Measurements from ENCODE around the gene TLCD1.

Gene TLCD1

GRCh38 chr17:28675980-28676379, 50.1 kb downstream of the TLCD1 start:
- Histone ChIP-seq H3K4me3 (ENCODE audit: low read depth, low read length) (no peak overlapping the region), H3K79me2 (no peaks in the 10 kb centered on the region), H3K27ac (no peak overlapping the region), H3K27me3 (ENCODE audit: control insufficient read depth, insufficient read depth, low read length) (no peaks in the 10 kb centered on the region), H3K4me1 (peaks cover 13% of the 10 kb centered on the region), H2AFZ (no peak overlapping the region), H3K9ac (no peak overlapping the region), H3K4me2 (ENCODE audit: low read length) (no peak overlapping the region), H3K36me3 (ENCODE audit: control insufficient read depth, insufficient read depth, low read length) (no peaks in the 10 kb centered on the region), H3K9me3 (ENCODE audit: control insufficient read depth, low read length) (no peaks in the 10 kb centered on the region)
- TF ChIP-seq CTCF (IDR thresholded peaks at IDR 0.05) = peak; percentile 36

GRCh38 chr17:28675490-28675889, 50.5 kb downstream of the TLCD1 start:
- H3K4me2 ChIP-seq (ENCODE audit: low read length) = no peak overlapping the region
- no peak overlapping the region for H2AFZ ChIP-seq
- H3K4me3 ChIP-seq (ENCODE audit: low read depth, low read length) = no peak overlapping the region
- peaks cover 13% of the 10 kb centered on the region for H3K4me1 ChIP-seq
- TF ChIP-seq CTCF (IDR thresholded peaks at IDR 0.05) = no peak
- no peaks in the 10 kb centered on the region for H3K9me3 ChIP-seq (ENCODE audit: control insufficient read depth, low read length)
- H3K36me3 ChIP-seq (ENCODE audit: control insufficient read depth, insufficient read depth, low read length) = no peaks in the 10 kb centered on the region
- H3K27me3 ChIP-seq (ENCODE audit: control insufficient read depth, insufficient read depth, low read length) = no peaks in the 10 kb centered on the region
- no peaks in the 10 kb centered on the region for H3K79me2 ChIP-seq
- H3K9ac ChIP-seq = no peak overlapping the region
- no peak overlapping the region for H3K27ac ChIP-seq

Data from parathyroid adenoma (tissue), 2 donors.